ENCODE measurements around the gene SDK1.

SDK1 gene

DNA sequence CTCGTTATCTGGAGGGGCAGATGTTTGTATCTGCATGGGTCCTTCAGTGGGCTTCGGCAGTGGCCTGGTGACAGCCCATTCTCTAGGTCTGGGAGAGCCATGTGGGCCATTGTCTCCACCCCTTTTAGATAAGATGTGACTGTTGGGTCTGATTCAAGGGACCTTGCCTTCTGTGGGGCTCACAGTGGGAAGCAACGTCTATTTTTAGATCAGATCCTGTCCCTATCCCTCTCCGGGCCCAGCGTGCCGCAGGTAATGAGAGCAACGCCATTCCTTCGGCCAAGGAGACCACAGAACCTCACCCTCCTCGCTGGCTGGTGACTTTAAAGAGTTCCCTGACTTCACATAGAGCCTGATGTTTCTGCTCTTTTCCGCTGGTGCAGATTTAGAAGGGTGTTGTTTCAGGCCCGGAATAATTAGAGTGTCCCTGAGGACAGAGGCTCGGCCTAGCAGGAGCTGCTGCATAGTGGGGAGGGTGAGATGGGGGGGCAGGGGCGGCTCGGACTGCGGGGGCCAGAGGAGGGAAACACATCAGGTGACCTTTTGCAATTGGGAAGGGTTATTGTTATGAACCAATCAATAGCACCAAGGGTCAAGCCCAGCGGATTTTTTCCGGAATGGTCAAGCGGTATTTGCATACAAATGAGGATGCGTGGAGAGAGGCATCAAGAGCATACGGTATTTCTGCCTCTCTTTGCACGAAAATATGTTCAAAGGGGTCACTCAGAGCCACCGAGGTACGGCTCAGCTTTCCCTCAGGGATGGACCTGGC lies 878.0 kb downstream of the SDK1 start:
- Mint-ChIP-seq H3K9me3 (ENCODE audit: low read depth) (no peaks in the 10 kb centered on the region), H3K4me3 (no peak overlapping the region), H3K4me1 (ENCODE audit: low read depth) (no peaks in the 10 kb centered on the region), H3K27me3 (no peaks in the 10 kb centered on the region), H3K27ac (no peak overlapping the region), H3K36me3 (no peaks in the 10 kb centered on the region)

DNA sequence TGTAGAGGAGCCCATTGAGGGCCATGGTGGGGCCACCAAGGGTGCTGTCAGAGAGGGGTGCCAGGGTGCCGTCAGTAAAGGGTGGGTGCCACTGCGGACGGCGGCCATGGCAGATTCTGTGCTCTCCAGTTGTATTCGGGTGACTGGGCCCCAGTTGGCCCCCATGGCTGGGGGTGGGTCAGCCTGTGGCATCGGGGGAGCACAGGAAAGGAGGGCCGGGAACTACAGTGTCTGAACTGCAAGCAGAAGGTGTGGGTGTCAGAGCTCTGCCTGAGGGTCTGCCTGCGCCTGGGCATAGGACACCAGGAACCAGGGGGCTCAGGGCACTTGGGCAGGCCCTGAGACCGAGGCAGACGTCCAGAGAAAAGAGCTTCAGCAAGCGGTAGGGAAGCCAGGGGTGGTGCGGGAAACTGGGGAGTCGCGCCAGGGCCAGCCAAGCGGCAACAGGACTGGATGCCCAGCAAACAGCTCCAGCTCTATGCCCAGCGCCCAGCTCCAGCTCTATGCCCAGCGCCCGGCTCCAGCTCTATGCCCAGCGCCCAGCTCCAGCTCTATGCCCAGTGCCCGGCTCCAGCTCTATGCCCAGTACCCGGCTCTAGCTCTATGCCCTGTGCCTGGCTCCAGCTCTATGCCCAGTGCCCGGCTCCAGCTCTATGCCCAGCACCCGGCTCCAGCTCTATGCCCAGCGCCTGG lies 878.8 kb downstream of the SDK1 start:
- Mint-ChIP-seq H3K36me3 (no peaks in the 10 kb centered on the region), H3K9me3 (ENCODE audit: low read depth) (no peaks in the 10 kb centered on the region), H3K4me3 (no peak overlapping the region), H3K27me3 (no peaks in the 10 kb centered on the region), H3K27ac (no peak overlapping the region), H3K4me1 (ENCODE audit: low read depth) (no peaks in the 10 kb centered on the region)

DNA sequence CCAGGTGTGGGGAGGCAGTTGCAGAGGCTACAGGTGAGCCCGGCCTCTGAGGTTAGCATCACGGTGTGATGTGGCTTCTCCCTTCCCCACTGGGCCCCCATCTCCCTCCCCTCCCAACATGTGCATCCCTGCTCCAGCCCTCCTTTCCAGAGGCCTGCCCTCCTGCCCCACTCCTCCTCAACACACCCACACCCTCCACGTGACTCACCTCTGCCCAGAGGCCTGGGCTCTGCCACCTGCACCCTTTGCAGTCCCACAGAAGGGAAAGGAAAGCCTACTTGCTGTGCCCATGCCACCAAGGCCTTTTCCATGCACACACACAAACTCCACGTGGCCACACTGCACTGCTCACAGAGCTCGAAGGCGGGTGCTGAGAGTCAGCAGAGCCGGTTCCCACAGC lies 880.4 kb downstream of the SDK1 start:
- no peaks in the 10 kb centered on the region for H3K27me3 Mint-ChIP-seq
- no peaks in the 10 kb centered on the region for H3K9me3 Mint-ChIP-seq (ENCODE audit: low read depth)
- H3K4me3 Mint-ChIP-seq = no peak overlapping the region
- no peak overlapping the region for H3K27ac Mint-ChIP-seq
- H3K4me1 Mint-ChIP-seq (ENCODE audit: low read depth) = peaks cover 1% of the 10 kb centered on the region
- H3K36me3 Mint-ChIP-seq = no peaks in the 10 kb centered on the region

DNA sequence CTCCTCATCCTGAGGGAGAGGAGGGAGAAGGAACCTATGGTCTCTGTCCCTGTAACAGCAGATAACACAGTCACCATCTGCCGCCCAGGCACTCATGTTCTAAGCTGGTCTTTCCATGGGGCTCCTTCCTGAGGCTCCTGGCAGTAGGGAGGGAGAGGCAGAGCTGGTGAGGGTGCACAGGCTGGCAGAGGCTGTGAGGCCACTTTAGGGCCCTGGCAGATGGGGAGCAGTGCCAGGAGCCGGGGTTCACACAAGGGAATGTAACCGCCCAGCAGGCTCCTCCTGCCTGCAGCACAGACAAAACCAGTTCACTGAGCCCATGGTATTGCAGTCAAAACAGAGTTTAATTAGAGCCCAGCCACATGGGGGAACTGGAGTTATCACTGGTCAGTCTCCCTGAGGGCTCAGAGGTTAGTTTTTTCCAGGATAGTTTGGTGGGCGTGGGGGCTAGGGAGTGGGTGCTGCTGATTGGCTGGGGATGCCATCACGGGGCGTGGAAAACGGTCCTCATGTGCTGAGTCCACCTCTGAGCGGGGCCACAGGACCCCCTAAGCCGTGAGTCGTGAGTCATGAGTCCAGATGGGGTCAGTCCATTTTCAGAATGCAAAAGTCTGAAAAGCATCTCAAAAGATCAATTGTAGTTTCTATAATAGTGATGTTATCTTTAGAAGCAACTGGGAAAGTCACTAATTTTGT lies 881.7 kb downstream of the SDK1 start:
- Mint-ChIP-seq H3K27ac (no peak overlapping the region), H3K27me3 (no peaks in the 10 kb centered on the region), H3K4me3 (no peak overlapping the region), H3K4me1 (ENCODE audit: low read depth) (peaks cover 1% of the 10 kb centered on the region), H3K9me3 (ENCODE audit: low read depth) (no peaks in the 10 kb centered on the region), H3K36me3 (no peaks in the 10 kb centered on the region)

DNA sequence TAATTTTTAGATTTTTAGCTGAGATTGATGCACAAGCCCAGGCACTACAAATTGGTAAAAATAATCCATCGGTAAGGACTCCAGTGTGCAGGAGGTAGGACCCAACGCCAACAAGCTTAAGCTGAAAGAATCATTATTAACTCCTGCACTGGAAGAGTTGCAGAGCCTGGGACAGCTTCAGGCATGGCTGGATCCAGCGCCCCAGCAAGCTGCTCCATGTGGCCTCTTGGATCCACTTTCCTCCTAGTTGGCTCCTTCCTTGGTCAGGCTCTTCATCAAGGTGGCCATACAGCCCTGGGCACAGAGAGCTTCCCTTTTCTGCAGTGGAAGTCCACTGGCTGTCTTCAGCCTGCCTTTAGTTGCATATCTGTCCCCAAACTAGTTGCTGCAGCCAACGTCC lies 883.6 kb downstream of the SDK1 start:
- no peaks in the 10 kb centered on the region for H3K36me3 Mint-ChIP-seq
- no peaks in the 10 kb centered on the region for H3K27me3 Mint-ChIP-seq
- H3K4me1 Mint-ChIP-seq (ENCODE audit: low read depth) = peaks cover 1% of the 10 kb centered on the region
- H3K27ac Mint-ChIP-seq = no peak overlapping the region
- H3K4me3 Mint-ChIP-seq = no peak overlapping the region
- H3K9me3 Mint-ChIP-seq (ENCODE audit: low read depth) = no peaks in the 10 kb centered on the region

DNA sequence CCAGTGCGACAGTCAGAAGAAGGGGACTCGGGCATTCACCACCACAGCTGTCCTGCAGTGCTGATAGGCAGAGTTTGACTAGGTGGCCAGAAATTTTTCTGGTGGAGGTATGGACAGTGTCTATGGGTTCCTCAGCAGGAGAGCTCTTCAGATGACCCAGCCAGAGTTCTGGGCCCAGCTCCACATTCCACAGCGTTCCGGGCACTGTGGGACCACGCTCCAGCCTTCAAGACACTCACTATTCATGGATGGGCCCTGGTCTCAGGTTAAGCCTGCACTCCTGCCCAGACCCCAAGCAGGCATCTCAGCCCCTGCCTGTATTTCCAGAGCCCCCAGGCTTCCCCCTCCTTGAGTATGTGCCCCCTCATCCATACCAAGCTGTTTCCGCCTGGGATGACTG lies 884.1 kb downstream of the SDK1 start:
- H3K27me3 Mint-ChIP-seq = no peaks in the 10 kb centered on the region
- no peak overlapping the region for H3K4me3 Mint-ChIP-seq
- no peaks in the 10 kb centered on the region for H3K36me3 Mint-ChIP-seq
- H3K27ac Mint-ChIP-seq = no peak overlapping the region
- peaks cover 1% of the 10 kb centered on the region for H3K4me1 Mint-ChIP-seq (ENCODE audit: low read depth)
- H3K9me3 Mint-ChIP-seq (ENCODE audit: low read depth) = no peaks in the 10 kb centered on the region

DNA sequence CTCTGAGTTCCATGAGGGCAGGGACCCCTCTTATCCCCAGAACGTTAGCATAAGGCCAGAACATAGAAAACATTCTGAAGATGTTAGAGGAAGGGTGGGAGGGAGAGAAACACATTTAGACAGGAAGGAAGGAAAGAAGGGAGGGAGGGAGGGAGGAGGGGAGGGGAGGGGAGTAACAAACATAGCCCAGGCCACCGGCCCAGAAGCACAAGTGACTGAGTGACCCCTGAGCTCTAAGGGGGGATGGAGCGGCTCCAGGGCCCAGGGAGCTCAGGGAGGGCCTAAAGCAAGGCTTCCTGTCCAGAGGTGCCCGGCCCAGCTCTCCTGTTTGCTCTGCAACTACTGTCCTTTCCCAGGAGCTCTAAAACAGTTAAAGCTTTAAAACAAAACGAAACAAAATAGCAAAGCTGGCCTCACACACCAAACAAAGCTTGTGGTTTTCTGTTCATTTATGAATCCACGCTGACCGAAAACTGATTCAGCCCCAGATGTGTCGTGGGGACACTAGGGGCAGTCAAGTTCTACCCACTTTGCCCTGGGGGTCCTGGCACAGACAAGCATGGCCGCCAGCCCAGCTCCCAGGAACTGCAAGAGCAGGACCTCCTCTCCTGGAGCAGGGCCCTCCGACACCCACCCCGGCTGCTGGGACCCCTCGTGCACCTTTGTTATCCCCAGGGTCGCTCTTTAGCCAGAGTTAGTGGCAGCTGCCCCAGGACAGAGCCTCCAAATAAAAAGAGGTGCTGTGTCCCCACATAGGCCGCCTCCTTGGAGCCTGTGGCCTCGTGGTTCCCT lies 884.9 kb downstream of the SDK1 start:
- H3K27me3 Mint-ChIP-seq = no peaks in the 10 kb centered on the region
- no peaks in the 10 kb centered on the region for H3K9me3 Mint-ChIP-seq (ENCODE audit: low read depth)
- H3K4me1 Mint-ChIP-seq (ENCODE audit: low read depth) = peaks cover 1% of the 10 kb centered on the region
- no peaks in the 10 kb centered on the region for H3K36me3 Mint-ChIP-seq
- no peak overlapping the region for H3K27ac Mint-ChIP-seq
- no peak overlapping the region for H3K4me3 Mint-ChIP-seq

DNA sequence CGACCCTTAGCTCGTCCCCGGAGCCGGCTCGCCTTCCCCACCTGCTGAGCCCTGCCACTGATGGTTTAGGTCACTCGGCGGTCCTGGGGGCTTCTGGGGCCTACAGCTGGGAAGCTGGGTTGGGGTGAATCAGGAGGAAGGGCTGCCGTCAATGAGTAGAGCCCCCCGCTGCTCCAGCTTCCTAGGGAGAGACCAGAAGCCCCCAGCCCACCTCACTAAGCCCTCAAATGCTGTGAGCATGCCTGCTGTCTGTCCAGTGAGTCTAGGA lies 885.4 kb downstream of the SDK1 start:
- Mint-ChIP-seq H3K27me3 (no peaks in the 10 kb centered on the region), H3K27ac (no peak overlapping the region), H3K4me3 (no peak overlapping the region), H3K9me3 (ENCODE audit: low read depth) (no peaks in the 10 kb centered on the region), H3K36me3 (no peaks in the 10 kb centered on the region), H3K4me1 (ENCODE audit: low read depth) (peaks cover 1% of the 10 kb centered on the region)

DNA sequence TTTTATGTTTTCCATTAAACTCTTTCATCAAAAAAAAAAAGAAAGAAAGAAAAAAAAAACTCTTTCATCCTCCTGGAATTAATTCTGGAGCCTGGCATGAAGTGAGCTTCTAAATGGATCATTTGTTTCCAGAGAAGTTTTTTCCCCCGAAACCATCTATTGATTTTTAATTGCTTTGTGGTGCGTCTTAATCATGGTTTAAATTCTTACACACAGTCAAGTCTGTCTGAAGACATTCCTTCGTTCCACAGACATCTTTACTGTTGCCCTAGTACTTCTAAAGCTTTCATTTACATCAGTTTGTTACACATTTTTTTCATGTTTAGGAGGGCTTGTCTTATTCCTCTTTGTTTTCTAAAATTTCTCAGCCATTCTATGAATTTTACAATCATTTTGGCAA lies 887.6 kb downstream of the SDK1 start:
- no peak overlapping the region for H3K27ac Mint-ChIP-seq
- H3K27me3 Mint-ChIP-seq = no peaks in the 10 kb centered on the region
- H3K4me3 Mint-ChIP-seq = no peak overlapping the region
- peaks cover 1% of the 10 kb centered on the region for H3K4me1 Mint-ChIP-seq (ENCODE audit: low read depth)
- no peaks in the 10 kb centered on the region for H3K36me3 Mint-ChIP-seq
- no peaks in the 10 kb centered on the region for H3K9me3 Mint-ChIP-seq (ENCODE audit: low read depth)

DNA sequence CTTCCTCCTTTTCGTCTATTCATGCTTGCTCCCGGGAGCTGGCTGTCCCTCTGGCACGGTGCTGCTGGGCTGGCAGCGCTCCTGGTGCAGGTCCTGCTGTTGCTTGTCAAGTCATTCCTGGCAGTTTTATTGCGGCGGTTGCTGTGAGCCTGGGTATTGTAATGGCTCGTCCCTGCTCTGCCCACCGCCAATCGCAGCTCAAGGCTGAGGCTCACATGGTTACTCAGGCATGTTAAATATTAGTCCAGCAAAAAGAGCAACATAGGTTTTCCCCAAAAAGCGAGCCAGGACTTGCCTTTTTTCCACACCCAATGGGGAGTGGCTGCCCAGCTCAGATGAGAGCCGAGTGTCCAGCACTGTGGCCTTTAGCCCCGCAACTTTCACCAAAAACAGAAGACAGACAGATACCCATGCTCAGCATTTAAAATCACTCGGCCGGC lies 888.1 kb downstream of the SDK1 start:
- H3K9me3 Mint-ChIP-seq (ENCODE audit: low read depth) = no peaks in the 10 kb centered on the region
- H3K27me3 Mint-ChIP-seq = no peaks in the 10 kb centered on the region
- no peaks in the 10 kb centered on the region for H3K36me3 Mint-ChIP-seq
- H3K27ac Mint-ChIP-seq = no peak overlapping the region
- H3K4me3 Mint-ChIP-seq = no peak overlapping the region
- peaks cover 1% of the 10 kb centered on the region for H3K4me1 Mint-ChIP-seq (ENCODE audit: low read depth)

DNA sequence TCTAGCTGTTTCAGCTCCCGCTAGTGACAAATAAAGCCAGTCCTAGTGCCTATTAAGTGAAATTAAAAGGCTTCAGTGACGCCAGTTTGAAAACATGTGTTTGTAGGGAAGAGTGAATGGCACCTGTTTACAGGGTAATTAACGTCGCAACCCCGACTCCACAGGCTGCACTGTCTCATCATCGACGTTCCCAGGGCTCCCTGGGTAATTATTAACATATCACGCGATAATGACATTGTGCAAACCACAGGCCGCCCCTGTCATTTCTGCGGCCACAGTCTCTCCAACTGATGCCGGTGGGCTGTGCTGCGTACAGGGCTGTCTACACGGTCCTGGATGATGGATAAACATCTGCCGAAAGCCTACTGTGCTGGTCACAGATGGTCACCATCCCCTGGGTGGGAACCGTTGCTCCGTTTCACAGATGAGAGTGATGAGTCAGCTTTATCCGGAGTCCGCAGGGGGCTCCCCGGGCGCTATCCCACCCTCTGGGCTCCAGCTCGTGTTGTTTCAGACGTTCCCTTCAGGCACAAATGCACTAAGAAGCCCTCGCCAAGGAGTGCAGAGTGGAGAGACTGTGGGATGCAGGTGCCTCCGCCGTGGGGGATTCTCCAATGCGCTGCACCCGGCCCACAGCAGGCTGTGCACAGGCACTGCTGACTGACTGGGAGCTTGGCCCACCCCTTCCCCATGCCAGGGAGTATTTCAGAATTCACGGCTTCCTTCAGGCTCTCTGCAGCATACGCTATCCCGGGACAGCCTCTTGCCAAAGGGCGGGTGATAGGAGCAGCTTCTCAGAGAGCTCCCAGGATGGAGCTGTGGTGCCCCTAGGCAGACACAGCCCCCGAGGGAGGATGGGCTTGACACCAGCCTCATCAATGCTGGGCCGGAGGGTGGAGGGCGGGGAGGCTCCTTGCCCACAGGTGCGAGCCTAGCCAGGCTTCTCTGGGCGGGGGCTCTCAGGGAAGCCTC lies 889.2 kb downstream of the SDK1 start:
- Mint-ChIP-seq H3K4me1 (ENCODE audit: low read depth) (peaks cover 1% of the 10 kb centered on the region), H3K9me3 (ENCODE audit: low read depth) (no peaks in the 10 kb centered on the region), H3K4me3 (no peak overlapping the region), H3K27me3 (no peaks in the 10 kb centered on the region), H3K36me3 (no peaks in the 10 kb centered on the region), H3K27ac (no peak overlapping the region)

DNA sequence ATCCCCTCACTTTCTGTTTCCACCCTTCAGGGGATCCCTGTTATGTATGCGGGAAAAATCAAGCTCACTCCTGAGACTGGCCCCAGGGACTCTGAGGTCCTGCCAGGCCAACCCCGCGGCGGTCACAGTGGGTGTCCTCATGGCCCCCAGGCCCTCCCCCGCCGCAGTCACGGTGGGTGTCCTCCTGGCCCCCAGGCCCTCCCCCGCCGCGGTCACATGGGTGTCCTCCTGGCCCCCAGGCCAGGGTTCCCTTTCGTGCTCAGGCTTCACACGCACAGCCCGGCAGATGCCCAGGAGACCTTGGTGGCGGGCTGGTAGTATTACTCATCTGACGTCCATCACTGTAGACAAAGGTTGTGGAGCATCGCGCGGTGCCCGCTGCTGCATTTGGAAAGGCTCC lies 890.0 kb downstream of the SDK1 start:
- H3K4me1 Mint-ChIP-seq (ENCODE audit: low read depth) = no peaks in the 10 kb centered on the region
- H3K27ac Mint-ChIP-seq = no peak overlapping the region
- no peaks in the 10 kb centered on the region for H3K27me3 Mint-ChIP-seq
- H3K9me3 Mint-ChIP-seq (ENCODE audit: low read depth) = no peaks in the 10 kb centered on the region
- no peak overlapping the region for H3K4me3 Mint-ChIP-seq
- H3K36me3 Mint-ChIP-seq = no peaks in the 10 kb centered on the region

DNA sequence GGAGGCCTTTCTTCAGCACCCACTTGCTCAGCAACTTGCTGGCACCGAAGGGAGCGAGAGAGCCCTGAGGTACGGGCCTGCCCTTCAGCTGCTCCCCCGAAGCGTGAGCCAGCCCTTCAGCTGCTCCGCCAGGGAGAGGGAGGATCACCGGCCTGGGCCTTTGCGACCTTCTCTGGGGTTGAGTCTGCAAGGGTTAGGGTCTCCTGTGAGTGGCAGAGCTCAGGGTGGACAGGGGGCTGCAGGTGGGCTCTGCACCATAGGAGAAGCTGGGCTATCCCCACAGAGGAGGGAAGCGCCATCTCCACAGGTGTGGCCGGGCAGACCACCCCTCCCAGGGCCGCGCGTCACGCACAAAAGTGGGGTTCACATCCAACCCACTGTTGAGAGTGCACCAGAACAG lies 890.5 kb downstream of the SDK1 start:
- H3K4me1 Mint-ChIP-seq (ENCODE audit: low read depth) = no peaks in the 10 kb centered on the region
- no peak overlapping the region for H3K27ac Mint-ChIP-seq
- no peaks in the 10 kb centered on the region for H3K9me3 Mint-ChIP-seq (ENCODE audit: low read depth)
- no peak overlapping the region for H3K4me3 Mint-ChIP-seq
- H3K27me3 Mint-ChIP-seq = no peaks in the 10 kb centered on the region
- H3K36me3 Mint-ChIP-seq = no peaks in the 10 kb centered on the region

DNA sequence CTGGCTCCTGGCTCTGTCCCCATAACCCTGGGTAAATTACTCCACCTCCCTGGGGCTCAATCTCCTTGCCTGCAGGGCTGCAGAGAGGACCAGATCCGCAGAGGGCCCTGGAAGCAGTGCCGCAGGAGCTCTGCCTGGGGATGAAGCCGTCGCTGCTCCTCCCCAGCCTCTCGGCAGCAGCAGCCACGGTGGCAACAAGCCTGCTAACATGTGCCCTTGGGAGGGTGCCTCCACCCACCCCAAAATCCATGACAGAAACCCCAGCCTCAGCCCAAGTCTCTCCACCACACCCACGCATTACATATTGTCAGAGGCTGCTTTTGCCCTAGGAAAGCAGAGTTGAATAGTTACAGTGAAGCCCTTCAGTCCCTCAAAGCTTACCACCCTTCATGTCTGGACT lies 894.6 kb downstream of the SDK1 start:
- Mint-ChIP-seq H3K4me3 (no peak overlapping the region), H3K27ac (no peak overlapping the region), H3K27me3 (no peaks in the 10 kb centered on the region), H3K9me3 (ENCODE audit: low read depth) (no peaks in the 10 kb centered on the region), H3K4me1 (ENCODE audit: low read depth) (no peaks in the 10 kb centered on the region), H3K36me3 (no peaks in the 10 kb centered on the region)

Measured in activated naive CD8-positive, alpha-beta T cell (primary cell).